ENCODE results near the gene RTN4R.

The RTN4R gene

GRCh38 chr22:20241579-20242392 lies 26.3 kb downstream of the RTN4R start:
- no peak for DNase-seq (ENCODE audit: low read depth)

- DNase-seq (ENCODE audit: low read depth): no peak
Measured at GRCh38 chr22:20240900-20241299, 27.2 kb downstream of the RTN4R start.

GRCh38 chr22:20240447-20240764 lies 27.7 kb downstream of the RTN4R start:
- DNase-seq (ENCODE audit: low read depth): no peak

GRCh38 chr22:20239676-20240446 lies 28.3 kb downstream of the RTN4R start:
- no peak for DNase-seq (ENCODE audit: low read depth)

GRCh38 chr22:20238901-20239675 lies 29.0 kb downstream of the RTN4R start:
- no peak for DNase-seq (ENCODE audit: low read depth)

- DNase-seq (ENCODE audit: low read depth): peak; percentile 36
Measured at GRCh38 chr22:20238536-20238900, 29.6 kb downstream of the RTN4R start.

GRCh38 chr22:20237480-20238440 lies 30.4 kb downstream of the RTN4R start:
- no peak for DNase-seq (ENCODE audit: low read depth)

GRCh38 chr22:20236052-20236717 lies 31.9 kb downstream of the RTN4R start:
- DNase-seq (ENCODE audit: low read depth): no peak

- no peak for DNase-seq (ENCODE audit: low read depth)
Measured at GRCh38 chr22:20235389-20235991, 32.6 kb downstream of the RTN4R start.

- DNase-seq (ENCODE audit: low read depth): no peak
Measured at GRCh38 chr22:20234760-20235388, 33.2 kb downstream of the RTN4R start.

- DNase-seq (ENCODE audit: low read depth): no peak
Measured at GRCh38 chr22:20234314-20234682, 33.8 kb downstream of the RTN4R start.

GRCh38 chr22:20233351-20234313 lies 34.5 kb downstream of the RTN4R start:
- DNase-seq (ENCODE audit: low read depth): no peak

GRCh38 chr22:20232781-20233180 lies 35.3 kb downstream of the RTN4R start:
- DNase-seq (ENCODE audit: low read depth): no peak

GRCh38 chr22:20232237-20232598 lies 35.9 kb downstream of the RTN4R start:
- no peak for DNase-seq (ENCODE audit: low read depth)

GRCh38 chr22:20231514-20232236 lies 36.4 kb downstream of the RTN4R start:
- DNase-seq (ENCODE audit: low read depth): no peak

- no peak for DNase-seq (ENCODE audit: low read depth)
Measured at GRCh38 chr22:20230777-20231420, 37.2 kb downstream of the RTN4R start.

GRCh38 chr22:20229916-20230775 lies 38.0 kb downstream of the RTN4R start:
- no peak for DNase-seq (ENCODE audit: low read depth)

Data from stimulated activated CD8-positive, alpha-beta memory T cell treated with anti-CD3 and anti-CD28 coated beads, Interleukin-4, amount 100 ng/mL, for 24 hours (primary cell).